HepG2 (cell line): ENCODE measurements around the gene OGFOD3. TPM values are rescaled to one million over a fixed set of nuclear protein-coding genes. Genes with fewer than 3 reads are reported as not detected.

Source experiments
- DMAP1 ChIP-seq: IDR thresholded peaks from 2 replicates; pipeline ENCODE4 v1.6.1; 2016
- FIP1L1 ChIP-seq: fragments of 200-400 bp; formaldehyde crosslinking; IDR thresholded peaks from 2 replicates; pipeline ENCODE4 v1.6.1; 2018; ENCODE audit warnings: low read depth, mild to moderate bottlenecking, low read length, moderate library complexity, borderline replicate concordance; ENCODE audit not compliant: insufficient read depth
- FOXK2 ChIP-seq: fragments of 450-650 bp; IDR thresholded peaks from 2 replicates; pipeline ENCODE4 v1.6.1; 2016
- GLI4 ChIP-seq: sonication (generic); formaldehyde crosslinking; IDR thresholded peaks from 2 replicates; pipeline ENCODE4 v1.5.1; 2020; ENCODE audit warnings: missing genetic modification reagents, mild to moderate bottlenecking, moderate library complexity, borderline replicate concordance
- IKZF4 ChIP-seq: sonication (generic); formaldehyde crosslinking; IDR thresholded peaks from 2 replicates; pipeline ENCODE4 v1.5.1; 2020; ENCODE audit warnings: borderline replicate concordance, mild to moderate bottlenecking, low read depth, missing genetic modification reagents; ENCODE audit errors: not compliant biosample characterization
- KLF12 ChIP-seq: sonication (generic); formaldehyde crosslinking; IDR thresholded peaks from 2 replicates; pipeline ENCODE4 v1.4.0; 2020; ENCODE audit warnings: missing genetic modification reagents, borderline replicate concordance
- PHF20 ChIP-seq: sonication (generic); formaldehyde crosslinking; IDR thresholded peaks from 2 replicates; pipeline ENCODE4 v1.5.0; 2020; ENCODE audit warnings: mild to moderate bottlenecking, missing genetic modification reagents
- SMARCE1 ChIP-seq: fragments of 450-650 bp; IDR thresholded peaks from 2 replicates; pipeline ENCODE4 v1.6.1; 2017; ENCODE audit warnings: borderline replicate concordance
- TBP ChIP-seq: sonication (generic); formaldehyde crosslinking; IDR thresholded peaks from 2 replicates; pipeline ENCODE4 v1.5.0; 2020; ENCODE audit warnings: missing genetic modification reagents
- TGIF2 ChIP-seq: IDR thresholded peaks from 2 replicates; pipeline ENCODE4 v1.6.1; 2016; ENCODE audit warnings: control low read depth, missing compliant biosample characterization
- USF2 ChIP-seq, 2 experiments: sonication (generic) in 1 of 2; formaldehyde crosslinking in 1 of 2; IDR thresholded peaks; 2 replicates each; pipeline versions ENCODE4 v1.5.1 to v1.6.1; 2011 to 2020; ENCODE audit warnings: borderline replicate concordance in 1 of 2, low read depth in 1 of 2, low read length in 1 of 2, mild to moderate bottlenecking in 1 of 2, missing genetic modification reagents in 1 of 2, moderate library complexity in 1 of 2
- ZNF101 ChIP-seq: sonication (generic); formaldehyde crosslinking; IDR thresholded peaks from 2 replicates; pipeline ENCODE4 v1.4.0; 2020; ENCODE audit warnings: mild to moderate bottlenecking, low read depth, missing genetic modification reagents, borderline replicate concordance
- ZNF121 ChIP-seq: sonication (generic); formaldehyde crosslinking; IDR thresholded peaks from 2 replicates; pipeline ENCODE4 v1.5.0; 2020; ENCODE audit warnings: mild to moderate bottlenecking, missing genetic modification reagents
- ZNF510 ChIP-seq: sonication (generic); formaldehyde crosslinking; IDR thresholded peaks from 2 replicates; pipeline ENCODE4 v1.4.0; 2020; ENCODE audit warnings: low read depth, mild to moderate bottlenecking, missing genetic modification reagents
- ZNF552 ChIP-seq: sonication (generic); formaldehyde crosslinking; IDR thresholded peaks from 2 replicates; pipeline ENCODE4 v1.9.0; 2022; ENCODE audit warnings: missing genetic modification reagents, mild to moderate bottlenecking, borderline replicate concordance
- ZNF569 ChIP-seq: sonication (generic); formaldehyde crosslinking; IDR thresholded peaks from 2 replicates; pipeline ENCODE4 v1.5.0; 2020; ENCODE audit warnings: mild to moderate bottlenecking, missing genetic modification reagents, moderate library complexity, borderline replicate concordance
- ZNF782 ChIP-seq: sonication (generic); formaldehyde crosslinking; IDR thresholded peaks from 2 replicates; pipeline ENCODE4 v1.4.0; 2020; ENCODE audit warnings: missing genetic modification reagents, mild to moderate bottlenecking, borderline replicate concordance
- polyA plus RNA-seq, 8 experiments: library from polyadenylated mRNA; depleted of rRNA in 3 of 8; stranded (reverse) in 7 of 8; unstranded in 1 of 8; fragments of >200 nt; fragmentation: Illumina TruSeq in 4 of 8; extraction: Trizol in 4 of 8; gene quantifications; 2 replicates each; pipeline versions ENCODE4 v1.2.1 to v1.2.3, GENCODE V29; 2011 to 2016; ENCODE audit warnings: low read depth in 4 of 8, missing spikeins in 1 of 8, mixed read lengths in 1 of 8; ENCODE audit not compliant: insufficient read depth in 1 of 8
- total RNA-seq, 5 experiments: library from RNA; depleted of rRNA; stranded (reverse); fragments of >200 nt; fragmentation: Illumina TruSeq; extraction: Trizol; gene quantifications; 2 replicates each; pipeline ENCODE4 v1.2.3, GENCODE V29; 2016; ENCODE audit warnings: low read depth in 1 of 5
- TF ChIP-seq, protein P1 (sequence below): IDR thresholded peaks from 2 replicates; pipeline ENCODE4 v1.6.1; 2016; ENCODE audit warnings: missing compliant biosample characterization, missing genetic modification reagents, borderline replicate concordance
- TF ChIP-seq, protein P2 (sequence below): sonication (generic); formaldehyde crosslinking; IDR thresholded peaks from 2 replicates; pipeline ENCODE4 v1.5.1; 2020; ENCODE audit warnings: missing genetic modification reagents, mild to moderate bottlenecking, borderline replicate concordance

OGFOD3 gene
- total and polyA plus RNA-seq, 2 of the 13 experiments (the other 11 are each of a cell fraction or from before 2014, with no cell fraction given) = 40.0 to 42.1 TPM

- TF ChIP-seq IKZF4 (peak; percentile 92), ZNF510 (no peak), GLI4 (no peak), TBP (CRISPR knock-in tag) (0 out of 2 replicates have a peak, but pooled peaks have one; percentile 30), SMARCE1 (no peak), DMAP1 (CRISPR knock-in tag) (no peak; the same call in 1 of the 2 replicates), FIP1L1 (no peak), KLF12 (CRISPR knock-in tag) (peak; percentile 99), FOXK2 (no peak), USF2 (IDR thresholded peaks at IDR 0.05; ENCODE audit: low read depth, low read length) (no peak), USF2 (CRISPR knock-in tag; IDR thresholded peaks at IDR 0.05; ENCODE audit: borderline replicate concordance) (no peak), TGIF2 (CRISPR knock-in tag) (peak; percentile 32), ZNF121 (peak; percentile 24; the same call in 1 of the 2 replicates), ZNF101 (CRISPR knock-in tag) (no peak), ZNF569 (CRISPR knock-in tag) (no peak), ZNF552 (CRISPR knock-in tag) (no peak; the same call in 1 of the 2 replicates), ZNF782 (CRISPR knock-in tag) (no peak), PHF20 (CRISPR knock-in tag) (peak; percentile 77)
- TF ChIP-seq, protein P1, sequence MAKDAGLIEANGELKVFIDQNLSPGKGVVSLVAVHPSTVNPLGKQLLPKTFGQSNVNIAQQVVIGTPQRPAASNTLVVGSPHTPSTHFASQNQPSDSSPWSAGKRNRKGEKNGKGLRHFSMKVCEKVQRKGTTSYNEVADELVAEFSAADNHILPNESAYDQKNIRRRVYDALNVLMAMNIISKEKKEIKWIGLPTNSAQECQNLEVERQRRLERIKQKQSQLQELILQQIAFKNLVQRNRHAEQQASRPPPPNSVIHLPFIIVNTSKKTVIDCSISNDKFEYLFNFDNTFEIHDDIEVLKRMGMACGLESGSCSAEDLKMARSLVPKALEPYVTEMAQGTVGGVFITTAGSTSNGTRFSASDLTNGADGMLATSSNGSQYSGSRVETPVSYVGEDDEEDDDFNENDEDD (CRISPR knock-in tag) = peak; percentile 83
- TF ChIP-seq, protein P2, sequence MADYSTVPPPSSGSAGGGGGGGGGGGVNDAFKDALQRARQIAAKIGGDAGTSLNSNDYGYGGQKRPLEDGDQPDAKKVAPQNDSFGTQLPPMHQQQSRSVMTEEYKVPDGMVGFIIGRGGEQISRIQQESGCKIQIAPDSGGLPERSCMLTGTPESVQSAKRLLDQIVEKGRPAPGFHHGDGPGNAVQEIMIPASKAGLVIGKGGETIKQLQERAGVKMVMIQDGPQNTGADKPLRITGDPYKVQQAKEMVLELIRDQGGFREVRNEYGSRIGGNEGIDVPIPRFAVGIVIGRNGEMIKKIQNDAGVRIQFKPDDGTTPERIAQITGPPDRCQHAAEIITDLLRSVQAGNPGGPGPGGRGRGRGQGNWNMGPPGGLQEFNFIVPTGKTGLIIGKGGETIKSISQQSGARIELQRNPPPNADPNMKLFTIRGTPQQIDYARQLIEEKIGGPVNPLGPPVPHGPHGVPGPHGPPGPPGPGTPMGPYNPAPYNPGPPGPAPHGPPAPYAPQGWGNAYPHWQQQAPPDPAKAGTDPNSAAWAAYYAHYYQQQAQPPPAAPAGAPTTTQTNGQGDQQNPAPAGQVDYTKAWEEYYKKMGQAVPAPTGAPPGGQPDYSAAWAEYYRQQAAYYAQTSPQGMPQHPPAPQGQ = 0 out of 2 replicates have a peak, but pooled peaks have one; percentile 12
Observed at GRCh38 chr17:82418001-82418986, at the start of gene OGFOD3, which contains the start of gene HEXD (continued).
